Stimulated activated CD8-positive, alpha-beta memory T cell treated with anti-CD3 and anti-CD28 coated beads, Interleukin-7, amount 100 ng/mL, for 4 hours (primary cell): ENCODE data around the gene ZHX3.
A peak's percentile ranks its signal among the peaks of the same experiment; 100 is the strongest.

Experiments
- DNase-seq, 2 donors: peaks; one replicate each; pipeline ENCODE4 v3.0.0-alpha.2; 2020; ENCODE audit warnings: low read depth in 2 of 2

ZHX3 gene

GRCh38 chr20:41191562-41192500 lies 125.7 kb downstream of the ZHX3 start:
- DNase-seq: no peak

DNA sequence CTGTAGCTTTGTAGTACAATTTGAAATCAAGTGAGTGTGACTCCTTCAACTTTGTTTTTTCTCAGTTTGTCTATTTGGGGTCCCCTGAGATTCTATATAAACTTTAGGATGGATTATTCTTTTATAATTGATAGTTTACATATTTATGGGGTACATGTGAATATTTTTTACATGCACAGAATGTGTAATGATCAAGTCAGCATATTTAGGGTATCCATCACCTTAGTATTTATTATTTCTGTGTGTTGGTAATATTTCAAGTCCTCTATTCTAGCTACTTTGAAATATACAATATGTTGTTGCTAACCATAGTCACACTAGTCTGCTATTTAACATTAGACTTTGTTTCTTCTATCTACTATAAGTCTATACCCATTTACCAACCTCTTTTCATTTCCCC lies 129.9 kb downstream of the ZHX3 start:
- DNase-seq: no peak

DNA sequence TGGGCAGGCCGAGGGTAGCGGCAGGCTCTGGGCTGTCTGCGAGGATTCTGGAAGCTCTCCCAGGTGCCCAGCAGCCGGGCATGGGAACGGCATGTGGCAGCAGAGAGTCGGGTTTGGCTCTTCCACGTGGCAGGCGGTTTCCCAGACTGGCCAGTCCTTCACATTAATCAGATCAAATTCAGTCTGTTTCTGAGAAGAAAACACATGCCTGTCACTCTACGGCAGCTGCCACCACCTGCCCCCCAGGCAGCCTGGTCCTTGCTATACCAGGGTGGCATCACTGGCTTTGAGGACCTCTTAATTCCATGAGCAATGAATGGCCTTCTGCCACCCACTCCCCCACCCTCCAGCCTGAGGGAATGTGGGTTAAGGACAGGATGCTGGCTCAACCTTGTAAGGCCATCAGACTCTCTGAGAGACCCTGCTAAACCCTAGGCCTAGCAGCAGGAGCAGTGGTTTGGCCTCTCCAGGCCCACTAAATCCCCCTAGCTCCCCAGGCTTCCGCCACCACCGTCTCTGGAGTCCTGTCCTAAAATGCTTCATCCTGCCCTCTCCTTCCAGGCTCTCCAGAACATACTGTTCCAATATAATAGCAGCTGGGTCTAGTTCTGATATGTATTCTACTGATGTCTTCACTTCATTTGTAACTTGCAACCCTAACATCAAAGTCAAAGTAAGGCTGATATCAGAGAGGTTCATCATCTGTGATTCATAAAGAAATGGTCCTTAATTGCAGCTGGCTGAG lies 132.3 kb downstream of the ZHX3 start:
- DNase-seq: no peak

DNA sequence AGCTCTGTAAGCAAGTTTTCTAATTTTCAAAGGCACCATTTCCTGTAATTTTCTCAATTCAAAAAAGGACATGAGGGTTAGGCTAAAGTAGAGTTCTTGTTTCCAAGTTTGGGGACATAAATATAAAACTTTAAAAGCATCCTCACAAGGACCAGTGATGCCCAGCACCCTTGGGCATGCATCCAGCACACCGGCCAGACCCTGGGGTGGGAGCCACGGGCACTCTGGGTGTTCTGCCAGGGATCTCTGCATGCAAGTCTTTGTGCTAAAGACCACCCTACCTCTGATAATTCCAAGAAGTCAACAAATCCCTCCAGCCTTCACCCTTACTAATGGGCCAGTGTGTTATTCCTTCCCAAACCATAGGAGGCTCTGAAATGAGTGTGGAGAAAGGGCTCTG lies 133.7 kb downstream of the ZHX3 start:
- no peak for DNase-seq

DNA sequence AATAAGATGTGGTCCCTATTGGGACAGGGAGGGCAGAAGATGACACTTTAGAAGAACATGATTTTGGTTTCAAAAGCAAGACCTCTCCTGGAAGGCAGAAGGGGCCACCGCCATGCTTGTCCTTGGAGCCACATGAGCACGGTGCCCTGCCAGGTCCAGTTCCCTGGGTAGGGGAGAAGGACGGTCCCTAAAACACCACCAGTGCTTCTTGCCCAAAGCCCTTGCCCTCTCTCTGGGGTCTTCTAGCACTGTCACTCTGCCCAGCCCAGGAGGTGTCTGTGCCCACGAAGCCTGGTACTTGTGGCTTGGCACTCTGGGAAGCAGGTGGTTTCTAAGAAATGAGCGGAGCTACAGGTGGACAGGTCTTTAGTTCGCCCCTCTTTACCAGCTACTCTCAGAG lies 134.1 kb downstream of the ZHX3 start:
- no peak for DNase-seq

DNA sequence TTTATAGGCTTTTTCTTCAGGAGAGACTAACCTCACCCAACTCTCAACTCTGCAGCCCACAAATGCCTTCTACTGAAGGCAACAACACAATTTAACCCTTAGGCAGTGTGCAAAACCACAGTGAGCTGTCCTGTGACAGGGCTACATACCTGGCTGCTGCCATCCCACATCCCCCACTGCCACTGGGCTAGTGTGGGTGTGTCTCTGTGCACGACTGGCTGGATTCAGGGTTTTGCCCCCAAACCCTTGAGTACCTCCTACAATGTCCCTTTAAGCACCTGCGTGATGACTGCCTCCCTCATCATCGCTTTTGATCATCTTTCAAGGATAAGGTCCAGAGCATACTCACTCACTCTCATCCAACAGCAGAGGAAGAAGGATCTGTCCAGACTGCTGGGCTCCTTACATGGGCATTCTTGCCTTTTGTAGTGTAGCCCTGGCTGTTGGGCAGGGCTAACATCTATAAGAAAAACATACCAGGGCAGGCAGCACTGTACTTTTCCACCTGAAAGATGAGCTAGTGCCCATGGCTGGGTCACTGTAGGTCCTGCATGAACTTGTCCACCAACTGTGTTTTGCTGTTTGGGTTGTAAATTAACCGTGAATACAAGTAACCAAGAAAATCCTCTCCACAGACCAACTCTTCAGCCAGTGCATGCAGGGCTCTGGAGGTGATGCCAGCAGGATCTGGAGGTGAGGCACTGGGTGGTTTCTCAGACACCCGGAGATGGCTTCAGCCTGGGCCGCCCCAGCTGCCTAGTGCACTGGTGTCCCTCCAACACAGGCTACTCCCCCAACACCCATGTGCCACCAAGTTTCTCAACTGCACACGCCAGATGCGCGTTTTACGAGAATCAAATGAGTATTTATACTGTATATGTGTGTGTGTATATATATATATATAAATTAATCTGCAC lies 135.0 kb downstream of the ZHX3 start:
- no peak for DNase-seq

- DNase-seq: no peak
Observed at GRCh38 chr20:41181567-41181966, 136.0 kb downstream of the ZHX3 start.

DNA sequence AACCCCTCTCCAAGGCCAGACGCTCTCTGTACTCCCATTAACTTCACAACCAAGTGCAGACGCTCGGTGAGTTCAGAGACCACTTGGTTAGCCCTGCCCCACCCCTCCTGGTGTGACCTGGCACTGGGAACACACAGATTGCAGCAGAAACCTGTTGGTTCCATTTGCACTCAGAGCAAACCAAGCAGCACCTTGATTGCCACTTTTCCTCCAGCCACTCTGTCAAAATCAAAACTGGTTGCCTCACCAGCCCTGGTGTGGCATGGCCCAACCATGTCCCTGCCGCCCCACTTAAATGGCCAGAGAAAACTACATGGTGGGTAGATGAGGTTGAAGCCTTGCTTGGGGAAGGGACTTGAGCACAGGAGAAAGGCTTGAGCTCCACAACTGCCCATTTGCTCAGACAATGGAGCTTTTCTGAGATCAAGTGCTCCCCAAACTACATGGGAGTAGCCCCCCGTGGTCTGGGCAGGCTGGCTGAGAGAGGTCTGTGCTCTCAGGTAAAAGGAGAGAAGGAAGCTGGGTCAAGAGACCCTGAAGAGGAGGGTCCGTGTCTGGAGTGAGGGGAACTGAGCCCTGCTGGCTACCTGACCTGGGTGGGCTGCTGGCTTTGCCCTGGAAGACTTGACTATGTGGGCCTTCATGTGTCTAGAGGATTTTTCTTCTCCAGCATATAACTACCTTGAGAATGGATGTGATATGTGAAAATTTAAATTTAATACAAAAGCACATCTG lies 136.8 kb downstream of the ZHX3 start:
- DNase-seq: no peak

DNA sequence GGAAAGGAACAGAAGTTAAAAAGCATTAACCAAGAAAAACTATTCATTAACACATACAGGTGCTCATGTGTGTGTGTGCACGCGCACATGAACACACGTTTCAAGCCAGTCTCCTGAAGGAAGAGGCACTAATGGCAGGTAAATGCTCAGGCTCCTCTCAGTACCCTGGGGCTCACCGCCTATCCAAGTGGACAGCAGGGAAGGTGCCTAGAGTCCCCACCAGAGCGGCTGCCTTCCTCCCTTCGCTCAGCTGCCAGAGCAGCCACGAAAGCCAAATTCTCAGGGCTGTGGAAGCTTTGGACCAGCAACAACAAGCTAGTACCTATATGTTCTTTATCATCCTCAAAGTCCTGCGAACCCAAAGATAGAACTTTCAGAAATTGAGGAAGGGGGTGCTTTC lies 137.6 kb downstream of the ZHX3 start:
- no peak for DNase-seq

DNA sequence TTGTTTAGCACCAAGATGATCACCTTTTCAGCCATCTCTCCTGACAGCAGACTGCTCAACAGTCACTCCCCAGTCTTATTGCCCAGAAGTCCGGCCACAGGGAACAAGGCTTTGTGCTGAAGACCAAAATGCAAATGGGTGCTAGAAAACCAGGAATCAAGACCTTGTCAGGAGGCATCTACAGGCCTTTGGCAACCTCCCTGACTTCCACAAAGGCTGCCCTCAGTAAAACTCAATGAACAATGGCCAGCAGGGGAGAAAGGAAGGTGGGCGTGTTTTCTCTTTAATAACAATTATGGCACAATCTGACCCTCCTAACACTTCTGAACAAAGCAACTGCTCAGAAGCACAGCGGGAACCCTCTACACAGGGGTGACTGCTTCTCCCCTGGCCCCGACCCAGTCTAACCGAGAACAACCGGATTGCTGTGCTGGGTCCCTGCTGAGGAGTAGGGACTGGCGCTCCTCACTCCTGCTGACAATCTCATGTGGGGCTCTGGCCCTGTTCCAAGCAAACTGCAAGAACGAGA lies 138.6 kb downstream of the ZHX3 start:
- DNase-seq: no peak

DNA sequence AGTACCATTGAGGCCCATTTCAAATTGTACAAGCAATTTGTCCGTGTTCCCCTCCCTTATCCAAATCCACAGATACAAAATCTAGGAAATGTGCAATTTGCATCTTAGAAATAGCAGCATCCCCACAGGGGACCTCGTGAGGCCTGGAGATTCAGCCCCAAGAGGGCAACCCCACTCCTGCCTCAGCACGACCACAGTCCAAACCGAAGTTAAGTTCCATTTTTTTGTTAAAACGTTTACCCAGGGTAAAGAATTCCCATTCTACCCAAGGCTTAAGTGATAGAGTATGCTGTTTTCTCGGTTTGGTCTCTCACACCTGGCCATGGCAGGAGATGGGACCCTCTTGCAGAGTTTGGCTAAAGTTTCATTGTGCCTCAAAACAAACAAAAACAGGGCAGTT lies 139.0 kb downstream of the ZHX3 start:
- DNase-seq: no peak

DNA sequence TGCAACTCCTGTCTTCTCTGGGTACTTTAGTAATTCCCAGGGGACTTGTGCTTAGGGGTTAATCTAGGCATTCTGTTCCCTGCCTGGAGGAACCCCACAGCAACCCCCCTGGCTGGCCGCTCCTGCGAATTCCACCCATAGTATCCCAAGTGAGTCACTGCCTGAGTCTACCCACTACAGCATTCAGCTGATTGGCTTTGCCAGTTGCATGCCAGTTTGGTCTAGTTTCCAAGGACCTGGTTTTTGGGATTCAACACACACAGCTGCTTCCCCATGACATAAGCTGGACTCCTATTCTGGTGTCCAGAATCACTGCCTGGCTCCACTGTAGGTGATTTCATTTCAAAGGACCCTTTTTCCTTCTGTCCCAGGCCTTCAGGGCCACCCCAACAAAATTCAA lies 139.9 kb downstream of the ZHX3 start:
- DNase-seq: no peak

DNA sequence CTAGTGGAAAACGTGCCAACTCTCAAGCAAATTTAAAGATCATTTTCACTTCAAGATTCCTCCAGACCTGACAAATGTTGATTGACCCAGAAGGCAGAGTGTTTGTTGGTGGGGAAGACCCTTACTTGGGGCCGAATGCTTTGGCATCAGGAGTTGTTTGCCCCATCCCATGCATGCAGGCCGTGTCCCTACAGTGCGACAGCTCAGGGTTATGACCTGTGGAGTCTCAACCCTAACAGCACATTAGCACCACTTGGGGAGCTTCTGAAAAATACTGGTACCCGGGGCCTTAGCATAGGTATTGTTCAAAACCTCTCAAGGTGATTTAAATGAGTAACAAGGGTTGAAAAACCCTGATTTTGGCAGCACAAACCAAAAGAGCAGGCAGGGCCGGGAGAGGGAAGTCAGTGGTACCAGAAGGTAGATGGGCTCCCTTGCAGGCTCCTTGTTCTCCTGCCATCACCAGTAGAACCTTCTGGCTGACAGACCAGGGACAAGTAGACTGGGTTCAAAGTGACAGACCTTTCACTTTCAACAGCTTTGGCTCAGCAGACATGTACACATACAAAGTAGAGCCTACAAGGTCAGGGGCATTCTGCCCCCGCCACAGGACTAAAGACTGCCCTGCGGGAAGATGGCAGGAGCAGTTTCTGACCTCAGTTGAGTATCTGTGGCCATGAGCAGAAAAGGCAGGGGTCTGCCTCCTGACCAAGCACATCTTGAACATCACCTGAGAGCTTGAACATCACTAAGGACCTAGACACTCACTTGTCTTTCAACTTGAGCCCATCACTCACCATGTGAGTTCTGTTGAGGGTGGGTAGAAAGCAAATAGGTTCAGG lies 140.6 kb downstream of the ZHX3 start:
- DNase-seq: no peak

GRCh38 chr20:41175727-41176330 lies 141.7 kb downstream of the ZHX3 start:
- no peak for DNase-seq

GRCh38 chr20:41175201-41175651 lies 142.3 kb downstream of the ZHX3 start:
- DNase-seq: no peak

GRCh38 chr20:41174782-41175181 lies 142.7 kb downstream of the ZHX3 start:
- DNase-seq: no peak

DNA sequence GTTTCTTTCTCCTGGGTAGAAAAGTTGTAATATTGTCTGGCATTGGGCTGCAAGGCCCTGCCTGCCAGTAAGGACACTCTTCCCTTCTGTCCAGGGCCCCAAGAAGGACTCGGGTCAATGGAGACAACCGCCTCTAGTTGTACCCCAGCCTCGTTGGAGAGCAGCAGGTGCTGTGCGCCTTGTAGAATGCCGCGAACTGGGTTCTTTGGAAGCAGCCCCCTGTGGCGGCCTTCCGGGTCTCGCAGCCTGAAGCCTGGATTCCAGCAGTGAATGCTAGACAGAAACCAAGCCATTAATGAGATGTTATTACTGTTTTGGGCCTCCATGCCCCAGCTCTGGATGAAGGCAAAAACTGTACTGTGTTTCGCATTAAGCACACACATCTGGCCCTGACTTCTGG lies 143.2 kb downstream of the ZHX3 start:
- no peak for DNase-seq

- no peak for DNase-seq
Observed at GRCh38 chr20:41173791-41174341, 143.7 kb downstream of the ZHX3 start.

DNA sequence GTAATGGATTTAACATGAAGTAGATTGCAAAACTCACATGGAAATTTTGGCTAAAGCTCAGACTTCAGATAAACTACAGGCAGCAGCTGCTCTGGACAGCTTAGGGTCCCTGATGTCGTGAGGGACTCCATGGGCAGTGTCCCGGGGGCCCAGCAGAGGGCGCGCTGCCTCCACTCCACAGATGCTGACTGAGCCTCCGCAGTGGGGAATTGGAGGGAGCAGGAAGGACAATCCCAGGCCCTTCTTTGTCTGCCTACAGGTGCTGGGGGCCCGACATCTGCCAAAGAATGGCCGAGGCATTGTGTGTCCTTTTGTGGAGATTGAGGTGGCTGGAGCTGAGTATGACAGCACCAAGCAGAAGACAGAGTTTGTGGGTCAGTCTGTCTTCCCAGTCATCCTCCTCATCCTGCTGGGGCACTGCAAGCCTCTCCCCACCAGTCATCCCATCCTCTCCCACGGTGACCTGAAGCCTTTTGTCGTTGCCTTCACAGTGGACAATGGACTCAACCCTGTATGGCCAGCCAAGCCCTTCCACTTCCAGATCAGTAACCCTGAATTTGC lies 144.3 kb downstream of the ZHX3 start:
- peak; percentile 31 to 54 for DNase-seq
